Measurements from ENCODE around the gene NEO1.

NEO1 gene

GRCh38 chr15:73031648-73032047 lies 20.6 kb upstream of the NEO1 start:
- Histone ChIP-seq H3K27me3 (ENCODE audit: insufficient read depth, poor library complexity, severe bottlenecking) (peaks cover 18% of the 10 kb centered on the region), H3K4me3 (replicated peaks; ENCODE audit: insufficient read depth, low read length) (no peak overlapping the region), H3K27ac (replicated peaks) (no peak overlapping the region)
- TF ChIP-seq CTCF (IDR thresholded peaks at IDR 0.05; ENCODE audit: insufficient read depth, low read length) (no peak), REST (IDR thresholded peaks at IDR 0.05; ENCODE audit: insufficient replicate concordance, low read depth) (no peak), POLR2AphosphoS5 (IDR thresholded peaks at IDR 0.05; ENCODE audit: low read depth) (no peak), GABPA (IDR thresholded peaks at IDR 0.05; ENCODE audit: low read depth) (no peak), SPI1 (IDR thresholded peaks at IDR 0.05; ENCODE audit: borderline replicate concordance, low read depth) (no peak)
- no peak for DNase-seq (ENCODE audit: low read depth in 1 of 2, low spot score in 1 of 2)

- TF ChIP-seq GABPA (IDR thresholded peaks at IDR 0.05; ENCODE audit: low read depth), result no peak
- TF ChIP-seq CTCF (IDR thresholded peaks at IDR 0.05; ENCODE audit: insufficient read depth, low read length), result no peak
- no peak for TF ChIP-seq REST (IDR thresholded peaks at IDR 0.05; ENCODE audit: insufficient replicate concordance, low read depth)
- no peak for TF ChIP-seq SPI1 (IDR thresholded peaks at IDR 0.05; ENCODE audit: borderline replicate concordance, low read depth)
- TF ChIP-seq POLR2AphosphoS5 (IDR thresholded peaks at IDR 0.05; ENCODE audit: low read depth), result no peak
- Histone ChIP-seq H3K27me3 (ENCODE audit: insufficient read depth, poor library complexity, severe bottlenecking) (peaks cover 16% of the 10 kb centered on the region), H3K4me3 (replicated peaks; ENCODE audit: insufficient read depth, low read length) (no peak overlapping the region), H3K27ac (replicated peaks) (no peak overlapping the region)
- DNase-seq (ENCODE audit: low read depth in 1 of 2, low spot score in 1 of 2), result no peak
Observed at GRCh38 chr15:73033611-73034010, 18.7 kb upstream of the NEO1 start.

- no peak overlapping the region for H3K4me3 ChIP-seq (replicated peaks; ENCODE audit: insufficient read depth, low read length)
- H3K27ac ChIP-seq (replicated peaks), result no peak overlapping the region
- TF ChIP-seq SPI1 (IDR thresholded peaks at IDR 0.05; ENCODE audit: borderline replicate concordance, low read depth) (no peak), GABPA (IDR thresholded peaks at IDR 0.05; ENCODE audit: low read depth) (no peak), CTCF (IDR thresholded peaks at IDR 0.05; ENCODE audit: insufficient read depth, low read length) (no peak), REST (IDR thresholded peaks at IDR 0.05; ENCODE audit: insufficient replicate concordance, low read depth) (no peak)
- peaks cover 13% of the 10 kb centered on the region for H3K27me3 ChIP-seq (ENCODE audit: insufficient read depth, poor library complexity, severe bottlenecking)
- DNase-seq (ENCODE audit: low read depth in 1 of 2, low spot score in 1 of 2), result no peak
Observed at GRCh38 chr15:73034221-73034620, 18.0 kb upstream of the NEO1 start.
